Measurements from ENCODE around the gene SMG5. TPM values are rescaled to one million over a fixed set of nuclear protein-coding genes. Genes with fewer than 3 reads are reported as not detected.

SMG5 gene
- total and polyA plus RNA-seq, 2 experiments from 2014 or later, result 25.9 to 118 TPM

GRCh38 chr1:156268336-156268735 is 14.3 kb downstream of the SMG5 start:
- Mint-ChIP-seq H3K4me3 (no peak overlapping the region), H3K9me3 (no peaks in the 10 kb centered on the region), H3K36me3 (ENCODE audit: low read depth) (peaks cover 84% of the 10 kb centered on the region), H3K4me1 (no peaks in the 10 kb centered on the region), H3K27me3 (ENCODE audit: insufficient read depth, low read depth, poor library complexity) (peaks cover 3% of the 10 kb centered on the region), H3K27ac (no peak overlapping the region)
- Histone ChIP-seq H3K9me2 (ENCODE audit: insufficient read depth) (no peaks in the 10 kb centered on the region), H3F3A (replicated peaks; ENCODE audit: low read depth) (peaks cover 29% of the 10 kb centered on the region; the same call in 1 of the 2 replicates), H3K36me3 (ENCODE audit: insufficient read depth) (peaks cover 81% of the 10 kb centered on the region), H3K27ac (ENCODE audit: low read depth) (no peak overlapping the region), H3K4me2 (no peak overlapping the region), H4K20me1 (replicated peaks; ENCODE audit: insufficient read depth) (peaks cover 26% of the 10 kb centered on the region), H2AFZ (no peak overlapping the region), H3K4me3 (no peak overlapping the region), H3K27me3 (ENCODE audit: insufficient read depth) (no peaks in the 10 kb centered on the region), H3K79me2 (replicated peaks; ENCODE audit: insufficient read depth) (no peaks in the 10 kb centered on the region), H3K4me1 (ENCODE audit: insufficient read depth) (no peaks in the 10 kb centered on the region)
- TF ChIP-seq POLR2AphosphoS5 (IDR thresholded peaks at IDR 0.05; ENCODE audit: low read depth) (no peak), EZH2 (IDR thresholded peaks at IDR 0.05; ENCODE audit: low read depth, unreplicated experiment) (no peak)
- ATAC-seq (no peak), DNase-seq (ENCODE audit: low spot score) (no peak)

GRCh38 chr1:156266051-156266450 is 16.6 kb downstream of the SMG5 start:
- Mint-ChIP-seq H3K9me3 (no peaks in the 10 kb centered on the region), H3K4me1 (no peaks in the 10 kb centered on the region), H3K27me3 (ENCODE audit: insufficient read depth, low read depth, poor library complexity) (peaks cover 3% of the 10 kb centered on the region), H3K4me3 (no peak overlapping the region), H3K27ac (no peak overlapping the region), H3K36me3 (ENCODE audit: low read depth) (peaks cover 80% of the 10 kb centered on the region)
- Histone ChIP-seq H4K20me1 (replicated peaks; ENCODE audit: insufficient read depth) (peaks cover 24% of the 10 kb centered on the region), H3K4me3 (no peak overlapping the region), H3K27ac (ENCODE audit: low read depth) (no peak overlapping the region), H3K27me3 (ENCODE audit: insufficient read depth) (no peaks in the 10 kb centered on the region), H3K79me2 (replicated peaks; ENCODE audit: insufficient read depth) (no peaks in the 10 kb centered on the region), H3K36me3 (ENCODE audit: insufficient read depth) (peaks cover 74% of the 10 kb centered on the region), H3F3A (replicated peaks; ENCODE audit: low read depth) (peaks cover 21% of the 10 kb centered on the region; the same call in 1 of the 2 replicates), H2AFZ (no peak overlapping the region), H3K9me2 (ENCODE audit: insufficient read depth) (no peaks in the 10 kb centered on the region), H3K4me1 (ENCODE audit: insufficient read depth) (no peaks in the 10 kb centered on the region), H3K4me2 (no peak overlapping the region)
- DNase-seq (ENCODE audit: low spot score) (no peak), ATAC-seq (no peak)
- TF ChIP-seq, protein P1, sequence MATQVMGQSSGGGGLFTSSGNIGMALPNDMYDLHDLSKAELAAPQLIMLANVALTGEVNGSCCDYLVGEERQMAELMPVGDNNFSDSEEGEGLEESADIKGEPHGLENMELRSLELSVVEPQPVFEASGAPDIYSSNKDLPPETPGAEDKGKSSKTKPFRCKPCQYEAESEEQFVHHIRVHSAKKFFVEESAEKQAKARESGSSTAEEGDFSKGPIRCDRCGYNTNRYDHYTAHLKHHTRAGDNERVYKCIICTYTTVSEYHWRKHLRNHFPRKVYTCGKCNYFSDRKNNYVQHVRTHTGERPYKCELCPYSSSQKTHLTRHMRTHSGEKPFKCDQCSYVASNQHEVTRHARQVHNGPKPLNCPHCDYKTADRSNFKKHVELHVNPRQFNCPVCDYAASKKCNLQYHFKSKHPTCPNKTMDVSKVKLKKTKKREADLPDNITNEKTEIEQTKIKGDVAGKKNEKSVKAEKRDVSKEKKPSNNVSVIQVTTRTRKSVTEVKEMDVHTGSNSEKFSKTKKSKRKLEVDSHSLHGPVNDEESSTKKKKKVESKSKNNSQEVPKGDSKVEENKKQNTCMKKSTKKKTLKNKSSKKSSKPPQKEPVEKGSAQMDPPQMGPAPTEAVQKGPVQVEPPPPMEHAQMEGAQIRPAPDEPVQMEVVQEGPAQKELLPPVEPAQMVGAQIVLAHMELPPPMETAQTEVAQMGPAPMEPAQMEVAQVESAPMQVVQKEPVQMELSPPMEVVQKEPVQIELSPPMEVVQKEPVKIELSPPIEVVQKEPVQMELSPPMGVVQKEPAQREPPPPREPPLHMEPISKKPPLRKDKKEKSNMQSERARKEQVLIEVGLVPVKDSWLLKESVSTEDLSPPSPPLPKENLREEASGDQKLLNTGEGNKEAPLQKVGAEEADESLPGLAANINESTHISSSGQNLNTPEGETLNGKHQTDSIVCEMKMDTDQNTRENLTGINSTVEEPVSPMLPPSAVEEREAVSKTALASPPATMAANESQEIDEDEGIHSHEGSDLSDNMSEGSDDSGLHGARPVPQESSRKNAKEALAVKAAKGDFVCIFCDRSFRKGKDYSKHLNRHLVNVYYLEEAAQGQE (IDR thresholded peaks at IDR 0.05; ENCODE audit: unreplicated experiment), result no peak
- TF ChIP-seq EZH2phosphoT487 (IDR thresholded peaks at IDR 0.05; ENCODE audit: unreplicated experiment) (no peak), STAT1 (IDR thresholded peaks at IDR 0.05; ENCODE audit: unreplicated experiment) (no peak), POLR2AphosphoS5 (IDR thresholded peaks at IDR 0.05; ENCODE audit: low read depth) (no peak), JUNB (IDR thresholded peaks at IDR 0.05; ENCODE audit: unreplicated experiment) (no peak), EZH2 (IDR thresholded peaks at IDR 0.05; ENCODE audit: low read depth, unreplicated experiment) (no peak), ZNF114 (CRISPR knock-in tag; IDR thresholded peaks at IDR 0.05) (no peak), ZNF331 (CRISPR knock-in tag; IDR thresholded peaks at IDR 0.05; ENCODE audit: low read depth) (no peak), CREB1 (CRISPR knock-in tag; IDR thresholded peaks at IDR 0.05; ENCODE audit: low read depth) (no peak)
- TF ChIP-seq, protein P2, sequence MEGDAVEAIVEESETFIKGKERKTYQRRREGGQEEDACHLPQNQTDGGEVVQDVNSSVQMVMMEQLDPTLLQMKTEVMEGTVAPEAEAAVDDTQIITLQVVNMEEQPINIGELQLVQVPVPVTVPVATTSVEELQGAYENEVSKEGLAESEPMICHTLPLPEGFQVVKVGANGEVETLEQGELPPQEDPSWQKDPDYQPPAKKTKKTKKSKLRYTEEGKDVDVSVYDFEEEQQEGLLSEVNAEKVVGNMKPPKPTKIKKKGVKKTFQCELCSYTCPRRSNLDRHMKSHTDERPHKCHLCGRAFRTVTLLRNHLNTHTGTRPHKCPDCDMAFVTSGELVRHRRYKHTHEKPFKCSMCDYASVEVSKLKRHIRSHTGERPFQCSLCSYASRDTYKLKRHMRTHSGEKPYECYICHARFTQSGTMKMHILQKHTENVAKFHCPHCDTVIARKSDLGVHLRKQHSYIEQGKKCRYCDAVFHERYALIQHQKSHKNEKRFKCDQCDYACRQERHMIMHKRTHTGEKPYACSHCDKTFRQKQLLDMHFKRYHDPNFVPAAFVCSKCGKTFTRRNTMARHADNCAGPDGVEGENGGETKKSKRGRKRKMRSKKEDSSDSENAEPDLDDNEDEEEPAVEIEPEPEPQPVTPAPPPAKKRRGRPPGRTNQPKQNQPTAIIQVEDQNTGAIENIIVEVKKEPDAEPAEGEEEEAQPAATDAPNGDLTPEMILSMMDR (conservative IDR thresholded peaks at IDR 0.05; ENCODE audit: low read depth in 2 of 2), result no peak
- TF ChIP-seq, protein P3, sequence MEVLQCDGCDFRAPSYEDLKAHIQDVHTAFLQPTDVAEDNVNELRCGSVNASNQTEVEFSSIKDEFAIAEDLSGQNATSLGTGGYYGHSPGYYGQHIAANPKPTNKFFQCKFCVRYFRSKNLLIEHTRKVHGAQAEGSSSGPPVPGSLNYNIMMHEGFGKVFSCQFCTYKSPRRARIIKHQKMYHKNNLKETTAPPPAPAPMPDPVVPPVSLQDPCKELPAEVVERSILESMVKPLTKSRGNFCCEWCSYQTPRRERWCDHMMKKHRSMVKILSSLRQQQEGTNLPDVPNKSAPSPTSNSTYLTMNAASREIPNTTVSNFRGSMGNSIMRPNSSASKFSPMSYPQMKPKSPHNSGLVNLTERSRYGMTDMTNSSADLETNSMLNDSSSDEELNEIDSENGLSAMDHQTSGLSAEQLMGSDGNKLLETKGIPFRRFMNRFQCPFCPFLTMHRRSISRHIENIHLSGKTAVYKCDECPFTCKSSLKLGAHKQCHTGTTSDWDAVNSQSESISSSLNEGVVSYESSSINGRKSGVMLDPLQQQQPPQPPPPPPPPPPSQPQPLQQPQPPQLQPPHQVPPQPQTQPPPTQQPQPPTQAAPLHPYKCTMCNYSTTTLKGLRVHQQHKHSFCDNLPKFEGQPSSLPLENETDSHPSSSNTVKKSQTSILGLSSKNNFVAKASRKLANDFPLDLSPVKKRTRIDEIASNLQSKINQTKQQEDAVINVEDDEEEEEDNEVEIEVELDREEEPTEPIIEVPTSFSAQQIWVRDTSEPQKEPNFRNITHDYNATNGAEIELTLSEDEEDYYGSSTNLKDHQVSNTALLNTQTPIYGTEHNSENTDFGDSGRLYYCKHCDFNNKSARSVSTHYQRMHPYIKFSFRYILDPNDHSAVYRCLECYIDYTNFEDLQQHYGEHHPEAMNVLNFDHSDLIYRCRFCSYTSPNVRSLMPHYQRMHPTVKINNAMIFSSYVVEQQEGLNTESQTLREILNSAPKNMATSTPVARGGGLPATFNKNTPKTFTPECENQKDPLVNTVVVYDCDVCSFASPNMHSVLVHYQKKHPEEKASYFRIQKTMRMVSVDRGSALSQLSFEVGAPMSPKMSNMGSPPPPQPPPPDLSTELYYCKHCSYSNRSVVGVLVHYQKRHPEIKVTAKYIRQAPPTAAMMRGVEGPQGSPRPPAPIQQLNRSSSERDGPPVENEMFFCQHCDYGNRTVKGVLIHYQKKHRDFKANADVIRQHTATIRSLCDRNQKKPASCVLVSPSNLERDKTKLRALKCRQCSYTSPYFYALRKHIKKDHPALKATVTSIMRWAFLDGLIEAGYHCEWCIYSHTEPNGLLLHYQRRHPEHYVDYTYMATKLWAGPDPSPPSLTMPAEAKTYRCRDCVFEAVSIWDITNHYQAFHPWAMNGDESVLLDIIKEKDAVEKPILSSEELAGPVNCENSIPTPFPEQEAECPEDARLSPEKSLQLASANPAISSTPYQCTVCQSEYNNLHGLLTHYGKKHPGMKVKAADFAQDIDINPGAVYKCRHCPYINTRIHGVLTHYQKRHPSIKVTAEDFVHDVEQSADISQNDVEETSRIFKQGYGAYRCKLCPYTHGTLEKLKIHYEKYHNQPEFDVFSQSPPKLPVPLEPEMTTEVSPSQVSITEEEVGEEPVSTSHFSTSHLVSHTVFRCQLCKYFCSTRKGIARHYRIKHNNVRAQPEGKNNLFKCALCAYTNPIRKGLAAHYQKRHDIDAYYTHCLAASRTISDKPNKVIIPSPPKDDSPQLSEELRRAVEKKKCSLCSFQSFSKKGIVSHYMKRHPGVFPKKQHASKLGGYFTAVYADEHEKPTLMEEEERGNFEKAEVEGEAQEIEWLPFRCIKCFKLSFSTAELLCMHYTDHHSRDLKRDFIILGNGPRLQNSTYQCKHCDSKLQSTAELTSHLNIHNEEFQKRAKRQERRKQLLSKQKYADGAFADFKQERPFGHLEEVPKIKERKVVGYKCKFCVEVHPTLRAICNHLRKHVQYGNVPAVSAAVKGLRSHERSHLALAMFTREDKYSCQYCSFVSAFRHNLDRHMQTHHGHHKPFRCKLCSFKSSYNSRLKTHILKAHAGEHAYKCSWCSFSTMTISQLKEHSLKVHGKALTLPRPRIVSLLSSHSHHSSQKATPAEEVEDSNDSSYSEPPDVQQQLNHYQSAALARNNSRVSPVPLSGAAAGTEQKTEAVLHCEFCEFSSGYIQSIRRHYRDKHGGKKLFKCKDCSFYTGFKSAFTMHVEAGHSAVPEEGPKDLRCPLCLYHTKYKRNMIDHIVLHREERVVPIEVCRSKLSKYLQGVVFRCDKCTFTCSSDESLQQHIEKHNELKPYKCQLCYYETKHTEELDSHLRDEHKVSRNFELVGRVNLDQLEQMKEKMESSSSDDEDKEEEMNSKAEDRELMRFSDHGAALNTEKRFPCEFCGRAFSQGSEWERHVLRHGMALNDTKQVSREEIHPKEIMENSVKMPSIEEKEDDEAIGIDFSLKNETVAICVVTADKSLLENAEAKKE (CRISPR knock-in tag; IDR thresholded peaks at IDR 0.05), result no peak

Data from GM23338 (cell line).